ENCODE data around the gene VPS35. TPM values are rescaled to one million over a fixed set of nuclear protein-coding genes. Genes with fewer than 3 reads are reported as not detected.

Gene VPS35
- total RNA-seq, 1 experiment from 2014 or later: 70.4 TPM

- Histone ChIP-seq H2AFZ (ENCODE audit: low read length) (no peak overlapping the region), H3K79me2 (ENCODE audit: insufficient read depth, low read length) (peaks cover 14% of the 10 kb centered on the region; the same call in 1 of the 2 replicates), H3K79me1 (ENCODE audit: insufficient read depth, low read depth, low read length, poor library complexity, severe bottlenecking) (no peaks in the 10 kb centered on the region), H4K91ac (ENCODE audit: insufficient read length, low read depth, low read length) (no peak overlapping the region), H3K4me1 (ENCODE audit: insufficient read depth, low read length) (no peaks in the 10 kb centered on the region), H3K4ac (ENCODE audit: low read depth, low read length) (no peak overlapping the region), H2BK15ac (ENCODE audit: low read depth, low read length) (no peak overlapping the region), H3K14ac (ENCODE audit: insufficient read depth, low read length) (no peak overlapping the region), H2BK20ac (ENCODE audit: low read depth, low read length, poor library complexity, severe bottlenecking) (no peak overlapping the region), H3K27ac (ENCODE audit: insufficient read length, low read depth, low read length) (no peak overlapping the region), H3K18ac (ENCODE audit: insufficient read length, low read depth, low read length) (no peak overlapping the region), H2AK5ac (ENCODE audit: insufficient read length, low read length) (no peak overlapping the region), H3K9me3 (ENCODE audit: control insufficient read depth, low read depth, low read length) (no peaks in the 10 kb centered on the region), H3K23ac (ENCODE audit: insufficient read length, low read depth, low read length) (no peak overlapping the region), H2BK5ac (ENCODE audit: insufficient read length, low read length) (no peak overlapping the region), H2BK12ac (ENCODE audit: insufficient read length, low read depth, low read length) (no peak overlapping the region), H3K4me2 (ENCODE audit: insufficient read depth, insufficient read length, low read length) (no peak overlapping the region), H3K27me3 (ENCODE audit: insufficient read depth, low read length) (no peaks in the 10 kb centered on the region), H4K8ac (replicated peaks; ENCODE audit: insufficient read length, low read depth, low read length) (no peak overlapping the region), H3K56ac (ENCODE audit: insufficient read length, low read depth, low read length) (no peak overlapping the region), H3K23me2 (ENCODE audit: insufficient read length, low read depth, low read length, poor library complexity, severe bottlenecking) (no peaks in the 10 kb centered on the region), H2BK120ac (ENCODE audit: low read depth, low read length, poor library complexity, severe bottlenecking) (no peak overlapping the region), H4K20me1 (ENCODE audit: control insufficient read depth, insufficient read depth, insufficient read length) (no peaks in the 10 kb centered on the region), H4K5ac (ENCODE audit: insufficient read length, low read depth, low read length) (no peak overlapping the region), H3K9ac (ENCODE audit: extremely low read depth, insufficient read length, low read length) (no peak overlapping the region), H3T11ph (ENCODE audit: low read length) (no peak overlapping the region)
- H3K4me3 Mint-ChIP-seq: no peak overlapping the region
- H3K4me1 Mint-ChIP-seq: peaks cover 0 to 13% of the 10 kb centered on the region in 2 experiments; a peak in 3 of 4 replicates
- H3K36me3 Mint-ChIP-seq (ENCODE audit: insufficient read depth in 1 of 3, low read depth in 3 of 3): peaks cover 51 to 73% (median 55%) of the 10 kb centered on the region in 3 experiments
- H3K9me3 Mint-ChIP-seq: no peaks in the 10 kb centered on the region
- TF ChIP-seq CTCF (conservative IDR thresholded peaks at IDR 0.05): no peak
- DNase-seq: no peak
- no peaks in the 10 kb centered on the region for H3K27me3 Mint-ChIP-seq (ENCODE audit: low read depth)
- no peak overlapping the region for H3K27ac Mint-ChIP-seq
- WGBS (ENCODE audit: extremely low coverage, insufficient read length, low lambda C conversion rate): no CpG with 5 or more reads among the region's 2 CpGs
Measured at GRCh38 chr16:46693598-46693997, 4.6 kb upstream of the VPS35 start.
